HepG2 (cell line): Measurements from ENCODE around the gene ZNF385B. TPM values are rescaled to one million over a fixed set of nuclear protein-coding genes. Genes with fewer than 3 reads are reported as not detected.

ENCODE experiments used
- ATAC-seq: fragments of 200-7000 bp; cut with Tn5 transposase; 3 replicates; pipeline ENCODE4 v1.9.1; 2020; ENCODE audit warnings: mild to moderate bottlenecking, moderate library complexity
- BruUV-seq: library from RNA; stranded (reverse); fragments of 400-500 nt; replicated peaks from 2 replicates; lab custom pipeline; 2021; lab: Mats Ljungman, UMichigan
- CTCF ChIA-PET: fragments of 300-600 bp; formaldehyde crosslinking; extraction: SDS; loops from one replicate; lab custom pipeline; 2021; ENCODE audit warnings: low total read pairs, inconsistent platforms, low intra/inter-chr PET ratio; lab: Yijun Ruan, JAX
- POLR2A ChIA-PET: fragments of 350-600 bp; sonication (Branson Sonifier 250); formaldehyde crosslinking; loops from one replicate; lab custom pipeline; 2020; ENCODE audit warnings: antibody characterized with exemption, inconsistent platforms; lab: Yijun Ruan, JAX
- DNase-seq: peaks from one replicate; pipeline ENCODE4 v3.0.0-alpha.2; 2015; ENCODE audit warnings: low spot score
- FAIRE-seq: peaks from 3 replicates; lab custom pipeline; 2011; peaks lifted over from hg19 to GRCh38; lab: Jason Lieb, UNC
- H2AFZ ChIP-seq: one replicate; pipeline ENCODE4 v1.6.1; 2011; ENCODE audit warnings: low read length, inconsistent platforms
- H3K27ac ChIP-seq: fragments of 300-600 bp; 3 replicates; pipeline ENCODE4 v1.8.0; 2011; ENCODE audit warnings: mixed run types, mild to moderate bottlenecking, mixed read lengths, low read length, inconsistent platforms; ENCODE audit not compliant: insufficient read depth; ENCODE audit errors: extremely low read length
- H3K27me3 ChIP-seq, 2 experiments: fragments of 200-600 bp in 1 of 2; 2 replicates in 1 of 2; 3 replicates in 1 of 2; pipeline versions ENCODE4 v1.6.0 to v1.8.0; 2011; ENCODE audit warnings: low read length in 2 of 2, mild to moderate bottlenecking in 2 of 2, moderate library complexity in 2 of 2, inconsistent platforms in 1 of 2; ENCODE audit not compliant: insufficient read depth in 2 of 2, control insufficient read depth in 1 of 2
- H3K36me3 ChIP-seq, 2 experiments: fragments of 200-600 bp in 1 of 2; replicated peaks in 1 of 2; 2 replicates in 1 of 2; 3 replicates in 1 of 2; pipeline versions ENCODE4 v1.5.1 to v1.8.0; 2011; ENCODE audit warnings: low read length in 2 of 2, inconsistent platforms in 1 of 2; ENCODE audit not compliant: insufficient read depth in 2 of 2, control insufficient read depth in 1 of 2
- H3K4me1 ChIP-seq: 2 replicates; pipeline ENCODE4 v1.5.1; 2012; ENCODE audit warnings: low read length, inconsistent platforms; ENCODE audit not compliant: insufficient read depth
- H3K4me2 ChIP-seq: 2 replicates; pipeline ENCODE4 v1.6.0; 2011; ENCODE audit warnings: low read depth, low read length, inconsistent platforms
- H3K4me3 ChIP-seq, 3 experiments: fragments of 200-600 bp in 1 of 3; sonication (generic), shearing (Covaris generic) in 1 of 3; replicated peaks in 1 of 3; 2 replicates each; pipeline ENCODE4 v1.5.1; 2011 to 2016; ENCODE audit warnings: low read length in 3 of 3, inconsistent platforms in 2 of 3, low read depth in 2 of 3, mild to moderate bottlenecking in 2 of 3, control low read depth in 1 of 3, mixed read lengths in 1 of 3; ENCODE audit not compliant: insufficient read depth in 1 of 3
- H3K79me2 ChIP-seq: one replicate; pipeline ENCODE4 v1.6.1; 2011; ENCODE audit warnings: low read length, inconsistent platforms; ENCODE audit not compliant: insufficient read depth
- H3K9ac ChIP-seq: 2 replicates; pipeline ENCODE4 v1.6.0; 2011; ENCODE audit warnings: mild to moderate bottlenecking, low read depth, low read length, inconsistent platforms; ENCODE audit not compliant: insufficient read depth
- H3K9me3 ChIP-seq: 2 replicates; pipeline ENCODE4 v1.5.1; 2012; ENCODE audit warnings: mild to moderate bottlenecking, low read length
- H4K20me1 ChIP-seq: 2 replicates; pipeline ENCODE4 v1.6.0; 2011; ENCODE audit warnings: inconsistent platforms, mild to moderate bottlenecking, low read length, moderate library complexity; ENCODE audit not compliant: insufficient read depth
- HMG20B ChIP-seq: conservative IDR thresholded peaks from 2 replicates; pipeline ENCODE4 v1.6.1; 2016; ENCODE audit warnings: missing genetic modification reagents, missing compliant biosample characterization
- TMF1 ChIP-seq: sonication (generic); formaldehyde crosslinking; IDR thresholded peaks from 2 replicates; pipeline ENCODE4 v1.8.1; 2022; ENCODE audit warnings: low read depth, missing genetic modification reagents
- ZBTB38 ChIP-seq: sonication (generic); formaldehyde crosslinking; IDR thresholded peaks from 2 replicates; pipeline ENCODE4 v1.5.1; 2020; ENCODE audit warnings: mild to moderate bottlenecking, missing genetic modification reagents
- ZNF552 ChIP-seq: sonication (generic); formaldehyde crosslinking; IDR thresholded peaks from 2 replicates; pipeline ENCODE4 v1.9.0; 2022; ENCODE audit warnings: missing genetic modification reagents, mild to moderate bottlenecking, borderline replicate concordance
- WGBS: methylation state at CpG from one replicate; pipeline ENCODE4 v1.1.6; 2017; ENCODE audit warnings: low lambda C conversion rate; 5-methylcytosine and 5-hydroxymethylcytosine counted together
- in situ Hi-C: cut with HindIII; loops from 2 replicates; pipeline ENCODE4 v1.10.0; 2017; ENCODE audit warnings: low pct_unique_long_range_greater_than_20kb; ENCODE audit not compliant: extremely low pct_ligation_motif_present
- intact Hi-C: fragments of 100-400 bp; cut with micrococcal nuclease; formaldehyde crosslinking; loops from one replicate; pipeline ENCODE4 v1.10.0; 2022; ENCODE audit not compliant: unreplicated experiment
- polyA plus RNA-seq, 8 experiments: library from polyadenylated mRNA; depleted of rRNA in 3 of 8; stranded (reverse) in 7 of 8; unstranded in 1 of 8; fragments of >200 nt; fragmentation: Illumina TruSeq in 4 of 8; extraction: Trizol in 4 of 8; gene quantifications; 2 replicates each; pipeline versions ENCODE4 v1.2.1 to v1.2.3, GENCODE V29; 2011 to 2016; ENCODE audit warnings: low read depth in 4 of 8, missing spikeins in 1 of 8, mixed read lengths in 1 of 8; ENCODE audit not compliant: insufficient read depth in 1 of 8
- total RNA-seq, 5 experiments: library from RNA; depleted of rRNA; stranded (reverse); fragments of >200 nt; fragmentation: Illumina TruSeq; extraction: Trizol; gene quantifications; 2 replicates each; pipeline ENCODE4 v1.2.3, GENCODE V29; 2016; ENCODE audit warnings: low read depth in 1 of 5
- TF ChIP-seq, protein P1 (sequence below): sonication (generic); formaldehyde crosslinking; IDR thresholded peaks from 2 replicates; pipeline ENCODE4 v1.5.0; 2020; ENCODE audit warnings: missing genetic modification reagents, mild to moderate bottlenecking, borderline replicate concordance

Gene ZNF385B
- total and polyA plus RNA-seq, 2 of the 13 experiments (the other 11 are each of a cell fraction or from before 2014, with no cell fraction given) = 3.3 to 6.7 TPM

DNA sequence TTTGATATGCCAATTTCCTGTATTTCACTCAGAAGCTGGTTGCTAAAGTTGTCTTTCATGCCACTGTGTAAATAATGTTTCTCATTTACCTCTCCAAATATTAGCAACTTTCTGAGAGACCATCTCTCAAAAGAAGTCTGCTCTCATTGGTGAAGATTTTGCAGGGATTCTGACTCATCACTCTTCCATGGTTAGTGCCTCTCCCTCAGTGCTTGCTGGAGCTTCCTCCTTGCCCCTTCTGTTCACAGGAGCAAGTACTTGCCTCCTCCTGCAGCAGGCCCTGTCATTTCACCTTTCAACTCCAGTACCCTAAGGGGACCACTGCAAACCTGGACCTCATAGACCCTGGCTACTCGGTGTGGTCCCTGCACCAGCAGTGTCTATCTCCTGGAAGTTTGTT lies 168.8 kb downstream of the ZNF385B start:
- no peaks in the 10 kb centered on the region for H3K4me1 ChIP-seq
- H3K9ac ChIP-seq = no peak overlapping the region
- ChIA-PET CTCF (no interaction called here), POLR2A (no interaction called here)
- no peaks in the 10 kb centered on the region for H3K79me2 ChIP-seq
- in situ Hi-C loops (no loop called here), intact Hi-C loops (no loop called here)
- H3K9me3 ChIP-seq = no peaks in the 10 kb centered on the region
- H3K4me2 ChIP-seq = no peak overlapping the region
- ATAC-seq = no peak
- FAIRE-seq = no peak
- DNase-seq = no peak
- H2AFZ ChIP-seq = no peak overlapping the region
- peaks cover 1 to 3% of the 10 kb centered on the region in 2 experiments; a peak in 2 of 5 replicates for H3K27me3 ChIP-seq
- H4K20me1 ChIP-seq = no peaks in the 10 kb centered on the region
- WGBS = 8% methylated on average over 1 of the region's 1 CpG
- TF ChIP-seq ZNF552 (CRISPR knock-in tag) = no peak
- TF ChIP-seq, all 625 proteins: peak for 0
- H3K27ac ChIP-seq = no peak overlapping the region
- H3K36me3 ChIP-seq = no peaks in the 10 kb centered on the region
- no TSS peak for BruUV-seq
- H3K4me3 ChIP-seq = no peak overlapping the region

- Histone ChIP-seq H3K27ac (no peak overlapping the region), H4K20me1 (no peaks in the 10 kb centered on the region), H3K9ac (no peak overlapping the region), H2AFZ (no peak overlapping the region), H3K36me3 (no peaks in the 10 kb centered on the region), H3K4me3 (no peak overlapping the region), H3K9me3 (no peaks in the 10 kb centered on the region), H3K79me2 (no peaks in the 10 kb centered on the region), H3K4me1 (no peaks in the 10 kb centered on the region), H3K27me3 (peaks cover 1 to 3% of the 10 kb centered on the region in 2 experiments; a peak in 3 of 5 replicates), H3K4me2 (no peak overlapping the region)
- DNase-seq = no peak
- POLR2A ChIA-PET = no interaction called here
- BruUV-seq = no TSS peak
- TF ChIP-seq, protein P1, sequence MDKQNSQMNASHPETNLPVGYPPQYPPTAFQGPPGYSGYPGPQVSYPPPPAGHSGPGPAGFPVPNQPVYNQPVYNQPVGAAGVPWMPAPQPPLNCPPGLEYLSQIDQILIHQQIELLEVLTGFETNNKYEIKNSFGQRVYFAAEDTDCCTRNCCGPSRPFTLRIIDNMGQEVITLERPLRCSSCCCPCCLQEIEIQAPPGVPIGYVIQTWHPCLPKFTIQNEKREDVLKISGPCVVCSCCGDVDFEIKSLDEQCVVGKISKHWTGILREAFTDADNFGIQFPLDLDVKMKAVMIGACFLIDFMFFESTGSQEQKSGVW = no peak
- TF ChIP-seq TMF1 (CRISPR knock-in tag) (no peak), ZBTB38 (CRISPR knock-in tag) (no peak), HMG20B (CRISPR knock-in tag) (no peak)
- FAIRE-seq = no peak
- 14% methylated on average over 1 of the region's 1 CpG for WGBS
- CTCF ChIA-PET = no interaction called here
- in situ Hi-C loops = no loop called here
- no peak for ATAC-seq
- intact Hi-C loops = no loop called here
Measured at GRCh38 chr2:179692043-179692442, 169.4 kb downstream of the ZNF385B start.
